SU-DHL-6 (cell line): ENCODE data around the gene PPIP5K2.
"Not testable (repeated sequence)": the region's sequence is repeated elsewhere in the genome, so short reads cannot be mapped to it uniquely, and the experiment has no call there.

Experiments used
- EZH2phosphoT487 ChIP-seq: fragments of 200-600 bp; sonication (generic), shearing (Covaris generic); conservative IDR thresholded peaks from 2 replicates; pipeline ENCODE4 v1.6.1; 2018; ENCODE audit warnings: mild to moderate bottlenecking, antibody characterized with exemption, low read length, moderate library complexity, mixed read lengths
- TF ChIP-seq, protein P1 (sequence below): fragments of 200-600 bp; sonication (generic); IDR thresholded peaks from one replicate; pipeline ENCODE4 v1.5.1; 2017; ENCODE audit warnings: antibody characterized with exemption, mild to moderate bottlenecking, low read length, moderate library complexity; ENCODE audit not compliant: insufficient read depth, poor library complexity, severe bottlenecking

GRCh38 chr5:103073500-103073899, 46.6 kb upstream of the PPIP5K2 start:
- TF ChIP-seq, protein P1, sequence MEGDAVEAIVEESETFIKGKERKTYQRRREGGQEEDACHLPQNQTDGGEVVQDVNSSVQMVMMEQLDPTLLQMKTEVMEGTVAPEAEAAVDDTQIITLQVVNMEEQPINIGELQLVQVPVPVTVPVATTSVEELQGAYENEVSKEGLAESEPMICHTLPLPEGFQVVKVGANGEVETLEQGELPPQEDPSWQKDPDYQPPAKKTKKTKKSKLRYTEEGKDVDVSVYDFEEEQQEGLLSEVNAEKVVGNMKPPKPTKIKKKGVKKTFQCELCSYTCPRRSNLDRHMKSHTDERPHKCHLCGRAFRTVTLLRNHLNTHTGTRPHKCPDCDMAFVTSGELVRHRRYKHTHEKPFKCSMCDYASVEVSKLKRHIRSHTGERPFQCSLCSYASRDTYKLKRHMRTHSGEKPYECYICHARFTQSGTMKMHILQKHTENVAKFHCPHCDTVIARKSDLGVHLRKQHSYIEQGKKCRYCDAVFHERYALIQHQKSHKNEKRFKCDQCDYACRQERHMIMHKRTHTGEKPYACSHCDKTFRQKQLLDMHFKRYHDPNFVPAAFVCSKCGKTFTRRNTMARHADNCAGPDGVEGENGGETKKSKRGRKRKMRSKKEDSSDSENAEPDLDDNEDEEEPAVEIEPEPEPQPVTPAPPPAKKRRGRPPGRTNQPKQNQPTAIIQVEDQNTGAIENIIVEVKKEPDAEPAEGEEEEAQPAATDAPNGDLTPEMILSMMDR = not testable (repeated sequence)
- TF ChIP-seq EZH2phosphoT487 = not testable (repeated sequence)
